Keratinocyte (primary cell): ENCODE results near the gene SLC12A8. TPM values are rescaled to one million over a fixed set of nuclear protein-coding genes. Genes with fewer than 3 reads are reported as not detected.

Source experiments
- DNase-seq: peaks from one replicate; pipeline ENCODE4 v3.0.0-alpha.2; 2011; ENCODE audit warnings: low read depth, missing footprints, low spot score
- FAIRE-seq: peaks from 2 replicates; lab custom pipeline; 2011; peaks lifted over from hg19 to GRCh38; lab: Jason Lieb, UNC
- H2AFZ ChIP-seq: 2 replicates; pipeline ENCODE4 v1.6.0; 2012; ENCODE audit warnings: low read length, control low read depth, inconsistent platforms; ENCODE audit not compliant: control insufficient read depth
- H3K27ac ChIP-seq: 2 replicates; pipeline ENCODE4 v1.5.1; 2011; ENCODE audit warnings: low read length; ENCODE audit not compliant: control insufficient read depth, insufficient read depth
- H3K27me3 ChIP-seq: 3 replicates; pipeline ENCODE4 v1.6.0; 2011; ENCODE audit warnings: low read length; ENCODE audit not compliant: control insufficient read depth, insufficient read depth; ENCODE audit errors: extremely low read depth
- H3K36me3 ChIP-seq, 2 experiments: 2 replicates in 1 of 2; 3 replicates in 1 of 2; pipeline ENCODE4 v1.5.1; 2011; ENCODE audit warnings: low read length in 2 of 2, mild to moderate bottlenecking in 1 of 2; ENCODE audit not compliant: control insufficient read depth in 2 of 2, insufficient read depth in 2 of 2; ENCODE audit errors: extremely low read depth in 1 of 2
- H3K4me1 ChIP-seq: 3 replicates; pipeline ENCODE4 v1.5.1; 2011; ENCODE audit warnings: low read length; ENCODE audit not compliant: control insufficient read depth, insufficient read depth; ENCODE audit errors: extremely low read depth
- H3K4me2 ChIP-seq: 3 replicates; pipeline ENCODE4 v1.6.0; 2011; ENCODE audit warnings: low read depth, low read length; ENCODE audit not compliant: control insufficient read depth, insufficient read depth; ENCODE audit errors: extremely low read depth
- H3K4me3 ChIP-seq, 3 experiments: fragments of 200-600 bp in 1 of 3; sonication (generic) in 1 of 3; 2 replicates in 2 of 3; 3 replicates in 1 of 3; pipeline ENCODE4 v1.5.1; 2011 to 2016; ENCODE audit warnings: low read length in 3 of 3, mild to moderate bottlenecking in 3 of 3, control low read depth in 2 of 3, inconsistent platforms in 1 of 3, low read depth in 1 of 3, mixed read lengths in 1 of 3, mixed run types in 1 of 3, moderate library complexity in 1 of 3; ENCODE audit not compliant: control insufficient read depth in 2 of 3, insufficient read depth in 2 of 3; ENCODE audit errors: extremely low read depth in 1 of 3
- H3K79me2 ChIP-seq: 2 replicates; pipeline ENCODE4 v1.6.0; 2012; ENCODE audit warnings: low read length; ENCODE audit not compliant: control insufficient read depth, insufficient read depth
- H3K9ac ChIP-seq: 3 replicates; pipeline ENCODE4 v1.6.0; 2011; ENCODE audit warnings: low read length; ENCODE audit not compliant: control insufficient read depth, insufficient read depth; ENCODE audit errors: extremely low read depth
- H3K9me1 ChIP-seq: 3 replicates; pipeline ENCODE4 v1.6.0; 2011; ENCODE audit warnings: low read length; ENCODE audit not compliant: control insufficient read depth, insufficient read depth; ENCODE audit errors: extremely low read depth
- H3K9me3 ChIP-seq: 2 replicates; pipeline ENCODE4 v1.5.1; 2012; ENCODE audit warnings: low read depth, low read length; ENCODE audit not compliant: control insufficient read depth
- H4K20me1 ChIP-seq: 3 replicates; pipeline ENCODE4 v1.6.0; 2011; ENCODE audit warnings: low read length; ENCODE audit not compliant: control insufficient read depth, insufficient read depth; ENCODE audit errors: extremely low read depth
- EZH2 ChIP-seq: IDR thresholded peaks from one replicate; pipeline ENCODE4 v1.6.1; 2012; ENCODE audit warnings: inconsistent platforms, mild to moderate bottlenecking, low read length, moderate library complexity
- dilution Hi-C: fragments of 300-500 bp; cut with MboI; formaldehyde crosslinking; loops from one replicate; pipeline ENCODE4 v1.7.0; 2020; ENCODE audit warnings: low sequenced_read_pairs; ENCODE audit not compliant: extremely low pct_ligation_motif_present
- polyA plus RNA-seq, 5 experiments: library from polyadenylated mRNA; depleted of rRNA in 3 of 5; stranded (reverse) in 3 of 5; stranded (forward) in 1 of 5; unstranded in 1 of 5; fragments of >200 nt; gene quantifications; 1 replicate in 1 of 5; 2 replicates in 3 of 5; 3 replicates in 1 of 5; pipeline versions ENCODE4 v1.2.1 to v1.2.3, GENCODE V29; 2011 to 2012; ENCODE audit warnings: missing spikeins in 2 of 5, low read depth in 1 of 5, low replicate concordance in 1 of 5
- TF ChIP-seq, protein P1 (sequence below), 3 experiments: IDR thresholded peaks in 1 of 3; conservative IDR thresholded peaks in 1 of 3; optimal IDR thresholded peaks in 1 of 3; 2 replicates in 2 of 3; 3 replicates in 1 of 3; pipeline versions ENCODE3 to v1.5.1; 2011; ENCODE audit warnings: low read length in 3 of 3, mild to moderate bottlenecking in 3 of 3, moderate library complexity in 2 of 3, control low read depth in 1 of 3, inconsistent platforms in 1 of 3; ENCODE audit not compliant: insufficient read depth in 2 of 3; ENCODE audit errors: extremely low read depth in 1 of 3

Gene SLC12A8
- polyA plus RNA-seq, 1 donor (not counting 4 experiments of a cell fraction or from before 2014, with no cell fraction given), result 6.9 TPM

DNA sequence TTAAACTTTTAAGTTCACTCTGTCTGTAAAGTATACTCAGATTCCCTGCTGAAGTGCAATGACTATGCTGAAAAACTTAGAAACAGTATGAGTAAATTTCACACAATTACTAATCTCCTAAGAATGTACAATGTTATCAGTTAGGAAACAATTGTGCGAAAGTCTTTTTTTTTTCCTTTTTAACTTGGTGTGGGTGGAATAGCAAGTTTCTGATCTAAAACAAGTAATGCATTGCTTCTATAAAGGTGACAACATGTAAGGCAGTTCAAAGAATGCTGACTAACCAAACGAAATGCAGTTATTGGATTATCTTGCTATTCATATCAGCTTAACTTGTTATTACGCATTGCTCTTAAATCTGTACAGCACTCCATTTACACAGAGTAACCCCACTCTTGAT lies 19.3 kb upstream of the SLC12A8 start:
- TF ChIP-seq EZH2, result no peak
- Histone ChIP-seq H3K4me2 (peak overlapping the region; percentile 31), H3K36me3 (peaks cover 3 to 5% of the 10 kb centered on the region in 2 experiments), H3K9me3 (no peaks in the 10 kb centered on the region), H3K27me3 (no peaks in the 10 kb centered on the region), H3K4me1 (peaks cover 15% of the 10 kb centered on the region), H3K9me1 (no peaks in the 10 kb centered on the region), H3K27ac (peak overlapping the region; percentile 60), H3K4me3 (no peak overlapping the region), H2AFZ (no peak overlapping the region), H4K20me1 (no peaks in the 10 kb centered on the region), H3K9ac (no peak overlapping the region), H3K79me2 (no peaks in the 10 kb centered on the region)
- dilution Hi-C loops, result no loop called here
- no peak for DNase-seq
- no peak for FAIRE-seq

DNA sequence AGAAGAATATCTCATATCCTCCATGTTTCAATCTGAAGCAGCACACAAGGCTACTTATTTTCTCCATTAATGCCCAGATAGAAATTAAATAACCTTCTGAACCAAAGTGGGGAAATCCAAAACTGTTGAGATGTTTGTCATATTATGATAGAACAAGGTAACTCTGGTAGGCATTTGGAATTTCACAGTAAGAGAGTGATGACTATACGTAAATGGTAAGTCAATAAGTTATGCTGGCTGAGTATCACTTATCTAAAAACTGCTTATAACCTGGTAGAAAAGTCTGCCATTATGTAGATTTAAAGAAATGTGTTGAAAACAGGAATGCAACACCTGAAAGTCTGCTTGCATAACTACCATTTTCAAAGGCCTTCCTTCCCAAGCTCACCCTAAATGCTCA lies 17.2 kb upstream of the SLC12A8 start:
- Histone ChIP-seq H3K79me2 (no peaks in the 10 kb centered on the region), H3K4me1 (peaks cover 15% of the 10 kb centered on the region), H3K27ac (no peak overlapping the region), H3K36me3 (peaks cover 3 to 5% of the 10 kb centered on the region in 2 experiments), H3K9me1 (no peaks in the 10 kb centered on the region), H3K9me3 (no peaks in the 10 kb centered on the region), H4K20me1 (no peaks in the 10 kb centered on the region), H3K4me2 (no peak overlapping the region), H3K9ac (no peak overlapping the region), H2AFZ (no peak overlapping the region), H3K4me3 (no peak overlapping the region), H3K27me3 (no peaks in the 10 kb centered on the region)
- TF ChIP-seq EZH2, result no peak
- TF ChIP-seq, protein P1, sequence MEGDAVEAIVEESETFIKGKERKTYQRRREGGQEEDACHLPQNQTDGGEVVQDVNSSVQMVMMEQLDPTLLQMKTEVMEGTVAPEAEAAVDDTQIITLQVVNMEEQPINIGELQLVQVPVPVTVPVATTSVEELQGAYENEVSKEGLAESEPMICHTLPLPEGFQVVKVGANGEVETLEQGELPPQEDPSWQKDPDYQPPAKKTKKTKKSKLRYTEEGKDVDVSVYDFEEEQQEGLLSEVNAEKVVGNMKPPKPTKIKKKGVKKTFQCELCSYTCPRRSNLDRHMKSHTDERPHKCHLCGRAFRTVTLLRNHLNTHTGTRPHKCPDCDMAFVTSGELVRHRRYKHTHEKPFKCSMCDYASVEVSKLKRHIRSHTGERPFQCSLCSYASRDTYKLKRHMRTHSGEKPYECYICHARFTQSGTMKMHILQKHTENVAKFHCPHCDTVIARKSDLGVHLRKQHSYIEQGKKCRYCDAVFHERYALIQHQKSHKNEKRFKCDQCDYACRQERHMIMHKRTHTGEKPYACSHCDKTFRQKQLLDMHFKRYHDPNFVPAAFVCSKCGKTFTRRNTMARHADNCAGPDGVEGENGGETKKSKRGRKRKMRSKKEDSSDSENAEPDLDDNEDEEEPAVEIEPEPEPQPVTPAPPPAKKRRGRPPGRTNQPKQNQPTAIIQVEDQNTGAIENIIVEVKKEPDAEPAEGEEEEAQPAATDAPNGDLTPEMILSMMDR (optimal IDR thresholded peaks at IDR 0.05 in 1 of 3, IDR thresholded peaks at IDR 0.05 in 1 of 3, conservative IDR thresholded peaks at IDR 0.05 in 1 of 3; ENCODE audit: extremely low read depth in 1 of 3, insufficient read depth in 2 of 3, low read length in 3 of 3), result no peak
- DNase-seq (no peak), FAIRE-seq (peak; percentile 26)
- dilution Hi-C loops, result no loop called here

DNA sequence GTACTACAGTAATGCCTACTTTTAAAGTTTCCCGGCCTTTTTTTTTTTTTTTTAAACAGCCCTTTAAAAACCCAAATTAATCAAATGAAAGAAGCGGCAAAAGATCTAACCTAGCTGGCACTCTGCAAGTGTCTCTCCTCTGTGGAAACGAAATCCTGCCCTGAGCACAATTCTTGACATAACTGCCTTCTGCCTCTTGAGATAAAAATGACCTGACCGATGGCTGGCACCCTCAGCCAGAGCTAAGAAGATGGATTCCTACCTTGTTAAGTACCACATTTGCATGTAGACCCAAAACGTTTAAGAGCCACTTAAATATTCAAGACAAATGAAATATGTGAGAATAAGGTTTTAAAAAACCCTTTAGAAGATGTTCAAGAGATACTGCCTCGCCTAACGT lies 16.6 kb upstream of the SLC12A8 start:
- no peak for DNase-seq
- dilution Hi-C loops, result no loop called here
- no peak overlapping the region for H2AFZ ChIP-seq
- no peak overlapping the region for H3K27ac ChIP-seq
- H3K4me1 ChIP-seq, result peaks cover 15% of the 10 kb centered on the region
- no peaks in the 10 kb centered on the region for H3K79me2 ChIP-seq
- TF ChIP-seq, protein P1 (optimal IDR thresholded peaks at IDR 0.05 in 1 of 3, IDR thresholded peaks at IDR 0.05 in 1 of 3, conservative IDR thresholded peaks at IDR 0.05 in 1 of 3; ENCODE audit: extremely low read depth in 1 of 3, insufficient read depth in 2 of 3, low read length in 3 of 3), result no peak
- TF ChIP-seq EZH2, result no peak
- H3K9ac ChIP-seq, result no peak overlapping the region
- peaks cover 3 to 5% of the 10 kb centered on the region in 2 experiments for H3K36me3 ChIP-seq
- no peaks in the 10 kb centered on the region for H3K9me1 ChIP-seq
- H3K4me2 ChIP-seq, result no peak overlapping the region
- no peaks in the 10 kb centered on the region for H3K9me3 ChIP-seq
- H3K4me3 ChIP-seq, result no peak overlapping the region
- H3K27me3 ChIP-seq, result no peaks in the 10 kb centered on the region
- FAIRE-seq, result no peak
- no peaks in the 10 kb centered on the region for H4K20me1 ChIP-seq
